ENCODE data around the gene RBFOX2.

DNA sequence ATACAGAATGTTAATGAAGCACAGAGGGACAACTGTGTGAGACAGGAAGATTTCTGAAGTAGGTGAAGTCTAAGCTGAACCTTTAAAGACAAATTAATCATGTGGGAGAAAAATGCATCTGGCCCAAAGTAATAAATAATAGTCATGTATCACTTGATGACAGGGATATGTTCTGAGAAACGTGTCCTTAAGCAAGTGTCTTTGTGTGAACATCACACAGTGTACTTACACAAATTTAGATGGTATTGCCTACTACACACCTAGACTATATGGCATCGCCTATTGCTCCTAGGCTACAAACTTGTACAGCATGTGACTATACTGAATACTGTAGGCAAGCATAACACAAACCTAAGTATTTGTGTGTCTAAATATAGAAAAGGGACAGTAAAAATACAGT lies 198.3 kb downstream of the RBFOX2 start:
- TF ChIP-seq POLR2A (IDR thresholded peaks at IDR 0.05), result no peak
- TF ChIP-seq, protein P1, sequence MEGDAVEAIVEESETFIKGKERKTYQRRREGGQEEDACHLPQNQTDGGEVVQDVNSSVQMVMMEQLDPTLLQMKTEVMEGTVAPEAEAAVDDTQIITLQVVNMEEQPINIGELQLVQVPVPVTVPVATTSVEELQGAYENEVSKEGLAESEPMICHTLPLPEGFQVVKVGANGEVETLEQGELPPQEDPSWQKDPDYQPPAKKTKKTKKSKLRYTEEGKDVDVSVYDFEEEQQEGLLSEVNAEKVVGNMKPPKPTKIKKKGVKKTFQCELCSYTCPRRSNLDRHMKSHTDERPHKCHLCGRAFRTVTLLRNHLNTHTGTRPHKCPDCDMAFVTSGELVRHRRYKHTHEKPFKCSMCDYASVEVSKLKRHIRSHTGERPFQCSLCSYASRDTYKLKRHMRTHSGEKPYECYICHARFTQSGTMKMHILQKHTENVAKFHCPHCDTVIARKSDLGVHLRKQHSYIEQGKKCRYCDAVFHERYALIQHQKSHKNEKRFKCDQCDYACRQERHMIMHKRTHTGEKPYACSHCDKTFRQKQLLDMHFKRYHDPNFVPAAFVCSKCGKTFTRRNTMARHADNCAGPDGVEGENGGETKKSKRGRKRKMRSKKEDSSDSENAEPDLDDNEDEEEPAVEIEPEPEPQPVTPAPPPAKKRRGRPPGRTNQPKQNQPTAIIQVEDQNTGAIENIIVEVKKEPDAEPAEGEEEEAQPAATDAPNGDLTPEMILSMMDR (IDR thresholded peaks at IDR 0.05), result no peak

All from Peyer's patch (tissue), 4 donors.